Uterus (tissue), 4 donors: ENCODE results near the gene RHEX. TPM values are rescaled to one million over a fixed set of nuclear protein-coding genes. Genes with fewer than 3 reads are reported as not detected.

Source experiments
- DNase-seq, 2 donors: peaks; one replicate each; pipeline ENCODE4 v3.0.0-alpha.2; 2019 to 2020
- H3K27ac ChIP-seq, 2 donors: fragments of 200-600 bp; sonication (generic); 1 replicate in 1 of 2; 2 replicates in 1 of 2; pipeline ENCODE4 v1.5.1; 2016 to 2018
- H3K27me3 ChIP-seq, 2 donors: fragments of 200-600 bp; sonication (generic); one replicate each; pipeline ENCODE4 v1.5.1; 2018 to 2019; ENCODE audit warnings: control low read depth in 1 of 2
- H3K36me3 ChIP-seq, 2 donors: fragments of 200-600 bp; sonication (generic); one replicate each; pipeline ENCODE4 v1.5.1; 2019; ENCODE audit warnings: control low read depth in 1 of 2
- H3K4me1 ChIP-seq, 2 donors: fragments of 200-600 bp; sonication (generic); one replicate each; pipeline ENCODE4 v1.5.1; 2018 to 2019; ENCODE audit warnings: control low read depth in 1 of 2
- H3K4me3 ChIP-seq, 2 donors: fragments of 200-600 bp; sonication (generic); 1 replicate in 1 of 2; 2 replicates in 1 of 2; pipeline ENCODE4 v1.5.1; 2018 to 2019; ENCODE audit warnings: mild to moderate bottlenecking in 1 of 2
- H3K9me3 ChIP-seq, 2 donors: fragments of 200-600 bp; sonication (generic); one replicate each; pipeline ENCODE4 v1.5.1; 2019; ENCODE audit warnings: control low read depth in 1 of 2
- POLR2A ChIP-seq, 2 donors: fragments of 450-650 bp; IDR thresholded peaks; one replicate each; pipeline ENCODE4 v1.6.1; 2016; ENCODE audit warnings: antibody characterized with exemption in 2 of 2, mild to moderate bottlenecking in 1 of 2, moderate library complexity in 1 of 2
- intact Hi-C: fragments of 100-400 bp; cut with DNase I; formaldehyde crosslinking; loops from one replicate; pipeline ENCODE4 v1.15.1; 2023; ENCODE audit warnings: low total_unique reads
- total RNA-seq, 4 donors: library from RNA; depleted of rRNA in 3 of 4; stranded (reverse); fragments of >200 nt in 3 of 4; gene quantifications; one replicate each; pipeline versions ENCODE4 v1.1.0 to v1.2.4, GENCODE V29; 2014 to 2023
- TF ChIP-seq, protein P1 (sequence below), 4 experiments: fragments of 200-600 bp in 2 of 4; fragments of 450-650 bp in 2 of 4; sonication (generic) in 2 of 4; IDR thresholded peaks; one replicate each; pipeline ENCODE4 v1.5.1; 2016 to 2019; ENCODE audit warnings: antibody characterized with exemption in 4 of 4, mild to moderate bottlenecking in 2 of 4, moderate library complexity in 1 of 4
- donor health status: DM: yes; HTN: yes; CAD: no.

RHEX gene
- total RNA-seq, 4 donors from 2014 or later, result 3.6 to 6.4 (median 5.6) TPM; not detected in 1

DNA sequence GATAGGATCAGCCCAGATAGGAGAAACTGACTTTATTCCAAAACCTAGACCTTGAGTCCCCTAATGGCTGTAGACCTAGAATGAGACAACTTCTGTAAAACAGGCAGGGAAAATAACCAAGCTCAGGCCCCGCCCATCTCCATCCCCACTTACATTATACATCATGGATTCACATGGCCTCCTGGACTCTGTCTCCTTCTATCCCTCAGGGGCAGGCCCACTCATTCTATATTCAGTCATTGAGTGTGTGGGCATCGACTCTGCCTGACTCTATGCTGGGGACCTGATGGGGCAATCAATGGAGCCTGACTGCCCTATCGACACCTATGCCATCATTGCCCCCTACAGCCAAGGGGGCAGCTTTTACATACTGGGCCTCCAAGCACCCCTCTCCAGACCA lies 57.8 kb downstream of the RHEX start:
- no peaks in the 10 kb centered on the region for H3K9me3 ChIP-seq
- TF ChIP-seq, protein P1, sequence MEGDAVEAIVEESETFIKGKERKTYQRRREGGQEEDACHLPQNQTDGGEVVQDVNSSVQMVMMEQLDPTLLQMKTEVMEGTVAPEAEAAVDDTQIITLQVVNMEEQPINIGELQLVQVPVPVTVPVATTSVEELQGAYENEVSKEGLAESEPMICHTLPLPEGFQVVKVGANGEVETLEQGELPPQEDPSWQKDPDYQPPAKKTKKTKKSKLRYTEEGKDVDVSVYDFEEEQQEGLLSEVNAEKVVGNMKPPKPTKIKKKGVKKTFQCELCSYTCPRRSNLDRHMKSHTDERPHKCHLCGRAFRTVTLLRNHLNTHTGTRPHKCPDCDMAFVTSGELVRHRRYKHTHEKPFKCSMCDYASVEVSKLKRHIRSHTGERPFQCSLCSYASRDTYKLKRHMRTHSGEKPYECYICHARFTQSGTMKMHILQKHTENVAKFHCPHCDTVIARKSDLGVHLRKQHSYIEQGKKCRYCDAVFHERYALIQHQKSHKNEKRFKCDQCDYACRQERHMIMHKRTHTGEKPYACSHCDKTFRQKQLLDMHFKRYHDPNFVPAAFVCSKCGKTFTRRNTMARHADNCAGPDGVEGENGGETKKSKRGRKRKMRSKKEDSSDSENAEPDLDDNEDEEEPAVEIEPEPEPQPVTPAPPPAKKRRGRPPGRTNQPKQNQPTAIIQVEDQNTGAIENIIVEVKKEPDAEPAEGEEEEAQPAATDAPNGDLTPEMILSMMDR (IDR thresholded peaks at IDR 0.05), result no peak
- no peak for TF ChIP-seq POLR2A (IDR thresholded peaks at IDR 0.05)
- H3K4me1 ChIP-seq, result no peaks in the 10 kb centered on the region
- H3K27me3 ChIP-seq, result no peaks in the 10 kb centered on the region
- H3K36me3 ChIP-seq, result no peaks in the 10 kb centered on the region
- no peak overlapping the region for H3K4me3 ChIP-seq
- no peak overlapping the region for H3K27ac ChIP-seq
- no peak for DNase-seq
- intact Hi-C loops, result no loop called here

DNA sequence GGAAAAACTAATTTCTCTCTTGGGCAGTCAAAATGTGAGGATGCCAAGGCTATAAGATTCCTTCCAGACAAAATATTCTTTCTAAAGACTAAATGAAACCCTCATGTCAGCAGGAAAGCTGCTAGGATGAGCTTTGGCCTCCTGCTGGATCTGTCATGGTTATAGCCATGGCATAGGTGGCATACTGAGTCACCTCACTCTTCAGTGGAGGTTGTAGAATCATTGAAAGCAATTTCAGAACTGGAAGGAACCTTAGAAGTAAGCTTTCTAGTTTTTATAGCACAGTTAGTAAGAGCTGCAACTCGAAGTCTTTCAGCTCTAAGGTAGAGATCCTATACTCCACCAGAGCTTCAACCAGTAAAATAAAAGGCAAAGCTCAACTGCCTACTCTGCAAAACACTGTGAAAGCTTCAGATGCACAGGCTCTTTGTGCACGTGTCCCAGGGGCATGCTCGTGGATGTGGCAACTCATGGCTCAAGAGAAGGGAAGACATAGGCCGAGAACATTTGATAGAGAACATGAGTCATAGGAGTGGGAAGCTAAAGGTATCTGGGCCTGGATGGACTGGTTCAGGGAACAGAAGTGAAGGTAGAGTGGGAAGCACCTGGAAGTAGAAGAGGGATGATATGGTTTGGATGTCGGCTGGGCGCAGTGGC lies 58.4 kb downstream of the RHEX start:
- DNase-seq, result no peak
- Histone ChIP-seq H3K27ac (no peak overlapping the region), H3K36me3 (no peaks in the 10 kb centered on the region), H3K27me3 (no peaks in the 10 kb centered on the region), H3K4me1 (no peaks in the 10 kb centered on the region), H3K4me3 (no peak overlapping the region), H3K9me3 (no peaks in the 10 kb centered on the region)
- intact Hi-C loops, result no loop called here
- TF ChIP-seq POLR2A (IDR thresholded peaks at IDR 0.05), result no peak
- TF ChIP-seq, protein P1 (IDR thresholded peaks at IDR 0.05), result no peak

DNA sequence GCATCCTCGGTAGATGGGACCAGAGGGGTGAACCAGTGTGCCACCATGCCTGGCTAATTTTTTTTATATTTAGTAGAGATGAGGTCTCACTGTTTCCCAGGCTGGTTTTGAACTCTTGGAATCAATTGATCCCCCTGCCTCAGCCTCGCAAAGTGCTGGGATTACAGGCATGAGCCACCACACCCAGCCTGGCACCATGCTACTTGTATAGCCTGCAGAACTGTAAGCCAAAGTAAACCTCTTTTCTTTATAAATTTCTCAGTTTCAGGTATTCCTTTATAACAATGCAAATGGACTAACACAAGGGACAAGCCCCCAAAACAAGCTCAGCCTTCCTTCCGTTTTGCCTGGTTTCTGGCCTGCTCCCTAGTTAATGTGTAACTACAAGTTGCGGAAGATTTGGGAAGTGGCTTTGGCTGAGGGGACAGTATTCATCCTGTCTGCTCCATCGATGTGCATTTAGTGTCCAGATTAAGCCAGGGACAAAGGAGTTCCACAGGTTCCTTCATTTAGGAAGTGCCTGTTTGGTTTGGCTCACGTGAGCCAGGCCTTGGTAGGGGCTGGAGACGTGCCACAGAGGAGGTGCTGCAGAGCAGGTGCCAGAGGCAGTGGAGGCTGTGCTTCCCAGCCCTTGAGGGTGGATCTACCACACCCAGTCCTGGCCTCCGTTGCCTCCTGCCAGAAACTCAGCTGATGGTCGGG lies 59.8 kb downstream of the RHEX start:
- no peak for DNase-seq
- intact Hi-C loops, result no loop called here
- no peak for TF ChIP-seq POLR2A (IDR thresholded peaks at IDR 0.05)
- TF ChIP-seq, protein P1 (IDR thresholded peaks at IDR 0.05), result no peak
- no peaks in the 10 kb centered on the region for H3K36me3 ChIP-seq
- no peaks in the 10 kb centered on the region for H3K27me3 ChIP-seq
- peaks cover 0 to 6% of the 10 kb centered on the region in 2 donors for H3K4me1 ChIP-seq
- no peaks in the 10 kb centered on the region for H3K9me3 ChIP-seq
- H3K27ac ChIP-seq, result no peak overlapping the region
- no peak overlapping the region for H3K4me3 ChIP-seq

DNA sequence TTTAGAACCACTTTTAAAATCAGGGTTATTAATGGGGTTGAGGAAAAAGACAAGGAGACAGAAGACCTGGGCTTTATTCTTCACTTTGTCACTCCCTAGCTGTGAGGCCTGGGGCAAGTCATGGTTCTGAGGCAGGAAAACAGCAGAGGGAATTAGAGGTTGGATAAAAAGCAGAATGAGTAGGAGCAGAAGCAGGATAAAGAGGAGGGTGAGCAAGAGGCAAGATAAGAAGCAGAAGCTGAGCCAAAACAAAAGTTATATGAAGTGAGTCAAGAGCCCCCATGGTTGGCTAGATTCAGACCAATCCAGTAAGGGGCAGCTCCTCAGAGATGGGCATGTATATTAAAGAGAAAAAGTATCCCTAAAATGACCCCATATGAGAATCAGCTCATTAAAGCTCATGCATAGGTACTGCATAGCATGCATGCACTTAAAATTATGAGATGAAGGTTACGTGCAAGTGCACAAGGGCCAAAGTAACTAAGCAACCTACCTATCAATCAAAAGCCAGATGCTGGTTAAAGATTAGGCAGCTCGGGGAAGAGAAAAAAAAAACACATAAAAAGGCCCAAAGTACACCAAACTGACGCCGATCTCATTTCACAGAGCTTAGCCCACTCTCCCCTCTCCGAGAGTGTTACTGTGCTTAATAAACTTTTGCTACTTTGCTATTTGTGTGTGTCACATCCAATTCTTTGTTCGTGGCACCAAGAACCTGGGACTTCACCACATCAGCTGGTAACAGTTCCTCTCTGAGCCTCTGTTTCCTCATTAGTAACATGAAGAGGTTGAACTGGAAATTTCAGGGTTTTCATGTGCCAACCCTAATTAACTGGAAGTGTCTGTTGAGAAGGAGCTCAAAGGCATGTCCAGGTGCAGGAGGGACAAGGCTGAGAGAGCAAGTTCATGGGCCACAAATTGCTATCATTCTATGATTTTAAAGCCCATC lies 62.0 kb downstream of the RHEX start:
- TF ChIP-seq, protein P1 (IDR thresholded peaks at IDR 0.05), result no peak
- TF ChIP-seq POLR2A (IDR thresholded peaks at IDR 0.05), result no peak
- intact Hi-C loops, result no loop called here
- H3K27me3 ChIP-seq, result no peaks in the 10 kb centered on the region
- no peak for DNase-seq
- no peak overlapping the region for H3K27ac ChIP-seq
- no peaks in the 10 kb centered on the region for H3K9me3 ChIP-seq
- no peaks in the 10 kb centered on the region for H3K36me3 ChIP-seq
- H3K4me3 ChIP-seq, result no peak overlapping the region
- H3K4me1 ChIP-seq, result peaks cover 0 to 6% of the 10 kb centered on the region in 2 donors
